ENCODE data around the gene CTNND2.
A peak's percentile ranks its signal among the peaks of the same experiment; 100 is the strongest.

CTNND2 gene

GRCh38 chr5:11903121-11903613 is 1.1 kb downstream of the CTNND2 start:
- H3K27me3 ChIP-seq (ENCODE audit: insufficient read depth, low read length) = peaks cover 12% of the 10 kb centered on the region
- H3K18ac ChIP-seq (ENCODE audit: low read length) = peak overlapping the region; percentile 25
- H3K4me2 ChIP-seq (ENCODE audit: low read length) = peak overlapping the region; percentile 88
- no peak overlapping the region for H2BK120ac ChIP-seq (ENCODE audit: insufficient read depth, low read length, poor library complexity)
- peaks cover 1% of the 10 kb centered on the region for H3K79me2 ChIP-seq (ENCODE audit: control insufficient read depth, insufficient read depth, low read length, poor library complexity)
- no peak overlapping the region for H4K91ac ChIP-seq (ENCODE audit: low read depth, low read length)
- peak in 1 of 2 donors; percentile 19 for DNase-seq
- peak overlapping the region; percentile 13 for H3K14ac ChIP-seq (ENCODE audit: low read length)
- no peaks in the 10 kb centered on the region for H3K36me3 ChIP-seq (ENCODE audit: control insufficient read depth in 1 of 2, insufficient read depth in 2 of 2, low read length in 2 of 2)
- H3K4me3 ChIP-seq (ENCODE audit: low read depth, low read length) = peak overlapping the region; percentile 90
- WGBS (ENCODE audit: extremely low coverage, insufficient coverage, insufficient read length) = no CpG with 5 or more reads among the region's 23 CpGs
- H4K12ac ChIP-seq (ENCODE audit: low read depth, low read length) = peak overlapping the region; percentile 34
- H2AK5ac ChIP-seq (ENCODE audit: low read length) = no peak overlapping the region
- peaks cover 2% of the 10 kb centered on the region for H3K79me1 ChIP-seq (ENCODE audit: low read length)
- H3K9me3 ChIP-seq (ENCODE audit: insufficient read depth, low read depth, low read length) = no peaks in the 10 kb centered on the region
- peak overlapping the region; percentile 79 for H2AFZ ChIP-seq (ENCODE audit: insufficient read depth, low read length, poor library complexity)
- no peak overlapping the region for H3K27ac ChIP-seq (ENCODE audit: low read depth, low read length)
- peak overlapping the region; percentile 21 for H3K4ac ChIP-seq (ENCODE audit: low read depth, low read length)
- no peak overlapping the region for H3K9ac ChIP-seq (ENCODE audit: low read length)
- no peak overlapping the region for H4K8ac ChIP-seq (ENCODE audit: low read depth, low read length)
- no peak overlapping the region for H2BK5ac ChIP-seq (ENCODE audit: low read depth, low read length, poor library complexity)
- peaks cover 2 to 7% of the 10 kb centered on the region in 2 experiments for H3K4me1 ChIP-seq (ENCODE audit: control insufficient read depth in 1 of 2, insufficient read depth in 2 of 2, low read length in 2 of 2)
- peak overlapping the region; percentile 54 for H2BK12ac ChIP-seq (ENCODE audit: low read length)
- H3K23ac ChIP-seq (ENCODE audit: low read length) = no peak overlapping the region

- H3K18ac ChIP-seq (ENCODE audit: low read length) = no peak overlapping the region
- no peak overlapping the region for H2BK12ac ChIP-seq (ENCODE audit: low read length)
- no peak overlapping the region for H4K8ac ChIP-seq (ENCODE audit: low read depth, low read length)
- WGBS (ENCODE audit: extremely low coverage, insufficient coverage, insufficient read length) = no CpG with 5 or more reads among the region's 8 CpGs
- no peak overlapping the region for H2AK5ac ChIP-seq (ENCODE audit: low read length)
- H4K12ac ChIP-seq (ENCODE audit: low read depth, low read length) = no peak overlapping the region
- peaks cover 1% of the 10 kb centered on the region for H3K79me2 ChIP-seq (ENCODE audit: control insufficient read depth, insufficient read depth, low read length, poor library complexity)
- H2AFZ ChIP-seq (ENCODE audit: insufficient read depth, low read length, poor library complexity) = no peak overlapping the region
- no peak overlapping the region for H3K4me3 ChIP-seq (ENCODE audit: low read depth, low read length)
- DNase-seq = no peak
- no peak overlapping the region for H3K23ac ChIP-seq (ENCODE audit: low read length)
- no peak overlapping the region for H2BK120ac ChIP-seq (ENCODE audit: insufficient read depth, low read length, poor library complexity)
- H3K36me3 ChIP-seq (ENCODE audit: control insufficient read depth in 1 of 2, insufficient read depth in 2 of 2, low read length in 2 of 2) = no peaks in the 10 kb centered on the region
- no peak overlapping the region for H3K4me2 ChIP-seq (ENCODE audit: low read length)
- no peaks in the 10 kb centered on the region for H3K9me3 ChIP-seq (ENCODE audit: insufficient read depth, low read depth, low read length)
- peaks cover 2% of the 10 kb centered on the region for H3K79me1 ChIP-seq (ENCODE audit: low read length)
- no peak overlapping the region for H4K91ac ChIP-seq (ENCODE audit: low read depth, low read length)
- H3K27me3 ChIP-seq (ENCODE audit: insufficient read depth, low read length) = peaks cover 12% of the 10 kb centered on the region
- no peak overlapping the region for H3K14ac ChIP-seq (ENCODE audit: low read length)
- no peak overlapping the region for H3K4ac ChIP-seq (ENCODE audit: low read depth, low read length)
- H3K4me1 ChIP-seq (ENCODE audit: control insufficient read depth in 1 of 2, insufficient read depth in 2 of 2, low read length in 2 of 2) = peaks cover 2 to 7% of the 10 kb centered on the region in 2 experiments
- no peak overlapping the region for H3K9ac ChIP-seq (ENCODE audit: low read length)
- no peak overlapping the region for H3K27ac ChIP-seq (ENCODE audit: low read depth, low read length)
- no peak overlapping the region for H2BK5ac ChIP-seq (ENCODE audit: low read depth, low read length, poor library complexity)
These were observed 2.0 kb downstream of the CTNND2 start for GRCh38 chr5:11902201-11902619.

- Histone ChIP-seq H2BK120ac (ENCODE audit: insufficient read depth, low read length, poor library complexity) (no peak overlapping the region), H4K91ac (ENCODE audit: low read depth, low read length) (no peak overlapping the region), H3K4me2 (ENCODE audit: low read length) (no peak overlapping the region), H3K23ac (ENCODE audit: low read length) (no peak overlapping the region), H3K79me2 (ENCODE audit: control insufficient read depth, insufficient read depth, low read length, poor library complexity) (peaks cover 1% of the 10 kb centered on the region), H2AFZ (ENCODE audit: insufficient read depth, low read length, poor library complexity) (no peak overlapping the region), H3K14ac (ENCODE audit: low read length) (no peak overlapping the region), H3K79me1 (ENCODE audit: low read length) (peaks cover 2% of the 10 kb centered on the region), H2AK5ac (ENCODE audit: low read length) (no peak overlapping the region), H4K12ac (ENCODE audit: low read depth, low read length) (no peak overlapping the region), H3K36me3 (ENCODE audit: control insufficient read depth in 1 of 2, insufficient read depth in 2 of 2, low read length in 2 of 2) (no peaks in the 10 kb centered on the region), H3K4me3 (ENCODE audit: low read depth, low read length) (no peak overlapping the region), H2BK12ac (ENCODE audit: low read length) (no peak overlapping the region), H3K27ac (ENCODE audit: low read depth, low read length) (no peak overlapping the region), H3K9ac (ENCODE audit: low read length) (no peak overlapping the region), H3K18ac (ENCODE audit: low read length) (no peak overlapping the region), H2BK5ac (ENCODE audit: low read depth, low read length, poor library complexity) (no peak overlapping the region), H3K4ac (ENCODE audit: low read depth, low read length) (no peak overlapping the region), H4K8ac (ENCODE audit: low read depth, low read length) (no peak overlapping the region), H3K4me1 (ENCODE audit: control insufficient read depth in 1 of 2, insufficient read depth in 2 of 2, low read length in 2 of 2) (peaks cover 0 to 7% of the 10 kb centered on the region in 2 experiments), H3K27me3 (ENCODE audit: insufficient read depth, low read length) (peaks cover 12% of the 10 kb centered on the region), H3K9me3 (ENCODE audit: insufficient read depth, low read depth, low read length) (no peaks in the 10 kb centered on the region)
- WGBS (ENCODE audit: extremely low coverage, insufficient coverage, insufficient read length) = no CpG with 5 or more reads among the region's 2 CpGs
- DNase-seq = no peak
These were observed 5.5 kb downstream of the CTNND2 start for GRCh38 chr5:11898787-11899186.

GRCh38 chr5:11897781-11898180 is 6.5 kb downstream of the CTNND2 start:
- no peaks in the 10 kb centered on the region for H3K36me3 ChIP-seq (ENCODE audit: control insufficient read depth in 1 of 2, insufficient read depth in 2 of 2, low read length in 2 of 2)
- H4K91ac ChIP-seq (ENCODE audit: low read depth, low read length) = no peak overlapping the region
- no peaks in the 10 kb centered on the region for H3K9me3 ChIP-seq (ENCODE audit: insufficient read depth, low read depth, low read length)
- H3K27me3 ChIP-seq (ENCODE audit: insufficient read depth, low read length) = peaks cover 2% of the 10 kb centered on the region
- no peaks in the 10 kb centered on the region for H3K79me1 ChIP-seq (ENCODE audit: low read length)
- no peak overlapping the region for H3K23ac ChIP-seq (ENCODE audit: low read length)
- H2AFZ ChIP-seq (ENCODE audit: insufficient read depth, low read length, poor library complexity) = no peak overlapping the region
- no peak overlapping the region for H3K4me2 ChIP-seq (ENCODE audit: low read length)
- no peak overlapping the region for H2BK5ac ChIP-seq (ENCODE audit: low read depth, low read length, poor library complexity)
- peaks cover 0 to 2% of the 10 kb centered on the region in 2 experiments for H3K4me1 ChIP-seq (ENCODE audit: control insufficient read depth in 1 of 2, insufficient read depth in 2 of 2, low read length in 2 of 2)
- H3K79me2 ChIP-seq (ENCODE audit: control insufficient read depth, insufficient read depth, low read length, poor library complexity) = no peaks in the 10 kb centered on the region
- H3K14ac ChIP-seq (ENCODE audit: low read length) = no peak overlapping the region
- DNase-seq = no peak
- no peak overlapping the region for H3K4me3 ChIP-seq (ENCODE audit: low read depth, low read length)
- H3K27ac ChIP-seq (ENCODE audit: low read depth, low read length) = no peak overlapping the region
- H3K18ac ChIP-seq (ENCODE audit: low read length) = no peak overlapping the region
- H2BK12ac ChIP-seq (ENCODE audit: low read length) = no peak overlapping the region
- no peak overlapping the region for H3K4ac ChIP-seq (ENCODE audit: low read depth, low read length)
- no peak overlapping the region for H3K9ac ChIP-seq (ENCODE audit: low read length)
- H4K8ac ChIP-seq (ENCODE audit: low read depth, low read length) = no peak overlapping the region
- no peak overlapping the region for H2BK120ac ChIP-seq (ENCODE audit: insufficient read depth, low read length, poor library complexity)
- no peak overlapping the region for H2AK5ac ChIP-seq (ENCODE audit: low read length)
- no peak overlapping the region for H4K12ac ChIP-seq (ENCODE audit: low read depth, low read length)
